Activated naive CD4-positive, alpha-beta T cell treated with anti-CD3 and anti-CD28 coated beads, Interleukin-2, amount 50 U/mL, for 16 hours (primary cell): ENCODE measurements around the gene PRICKLE1.

ENCODE experiments used
- DNase-seq: peaks from one replicate; pipeline ENCODE4 v3.0.0-alpha.2; 2020

PRICKLE1 gene

DNA sequence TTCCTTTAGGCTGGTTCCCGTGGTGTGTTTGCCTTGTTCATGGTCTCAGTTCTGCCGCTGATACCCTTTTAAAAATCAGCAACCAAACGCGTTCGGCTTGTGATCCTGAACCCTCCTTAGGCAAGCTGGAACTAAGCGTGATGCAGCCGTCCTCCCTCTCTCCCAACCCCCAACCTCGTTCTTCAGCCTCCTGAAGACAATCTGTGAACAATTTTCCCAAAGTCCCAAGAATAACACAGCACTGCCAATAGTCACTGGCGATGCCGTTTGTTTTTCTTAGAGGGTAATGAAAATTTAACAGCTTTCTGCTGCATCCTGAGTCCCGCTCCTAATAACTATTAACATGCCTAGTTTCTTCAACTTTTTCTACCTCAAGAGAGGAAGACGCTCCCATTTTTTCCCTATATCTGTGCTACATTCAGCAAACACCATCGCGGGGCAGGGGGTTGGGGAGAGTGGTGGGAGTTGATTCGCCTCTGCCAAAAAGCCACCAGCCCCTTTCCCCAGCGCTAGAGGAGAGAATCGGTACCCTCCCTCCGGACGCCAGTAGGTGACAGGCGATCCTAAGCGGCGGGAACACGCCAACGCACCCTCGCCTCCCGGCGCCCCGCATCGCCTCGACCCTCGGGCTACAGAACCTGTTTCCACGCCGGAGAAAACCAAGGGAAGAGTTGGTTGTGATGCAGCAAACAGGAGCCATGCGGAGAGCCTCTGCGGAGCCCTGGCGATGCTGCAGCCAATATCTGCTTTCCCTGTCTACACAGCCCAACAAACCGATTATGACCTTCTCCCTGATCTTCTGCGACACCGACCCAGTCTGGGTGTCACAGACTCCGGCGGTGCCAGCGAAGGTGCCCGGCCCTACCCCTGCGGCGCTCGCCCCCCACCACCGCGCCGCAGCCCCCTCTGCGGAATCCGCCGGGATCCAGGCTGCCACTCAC, 752 bp downstream of the PRICKLE1 start:
- no peak for DNase-seq

DNA sequence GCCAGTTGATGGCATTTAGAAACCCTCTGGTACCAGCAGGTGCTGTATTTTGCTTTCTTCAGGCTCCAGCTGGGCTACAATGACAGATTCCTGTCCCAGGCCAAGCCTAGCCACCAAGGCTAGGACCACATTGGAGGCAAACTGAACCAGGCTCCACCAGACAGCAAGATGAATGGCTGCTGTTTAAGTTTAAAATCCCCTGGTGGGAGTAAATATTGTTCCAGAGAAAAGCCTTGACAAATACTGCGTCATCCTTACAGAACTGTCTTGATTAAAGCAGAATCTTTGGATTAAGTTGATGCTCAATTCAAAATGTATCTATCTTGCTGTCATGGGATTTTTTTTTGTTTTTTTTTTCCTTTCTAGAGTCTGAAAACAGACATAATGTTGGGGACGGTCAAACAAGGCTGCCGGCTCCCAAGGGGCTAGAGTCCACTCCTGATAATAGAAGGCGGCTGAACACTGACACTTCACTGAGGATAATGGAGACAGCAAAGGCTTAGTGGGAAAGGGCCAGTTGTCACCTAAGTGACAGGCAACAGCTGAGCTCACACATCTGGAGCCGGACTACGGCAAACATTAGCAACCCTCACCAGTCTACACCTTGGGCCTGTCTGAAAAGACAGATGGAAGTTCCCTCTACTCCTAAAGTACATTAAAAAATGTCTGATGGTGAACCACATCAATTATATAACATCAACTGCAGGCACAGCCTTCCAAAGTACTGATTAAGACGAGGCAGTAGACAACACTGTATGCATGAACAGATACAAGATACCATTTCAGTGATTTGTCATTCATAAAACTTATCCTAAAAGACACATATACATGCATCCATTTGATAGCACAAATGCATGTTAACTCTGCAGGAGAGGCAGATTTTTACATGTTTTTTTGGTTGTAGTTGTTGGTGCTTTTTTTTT, 1.7 kb downstream of the PRICKLE1 start:
- no peak for DNase-seq

DNA sequence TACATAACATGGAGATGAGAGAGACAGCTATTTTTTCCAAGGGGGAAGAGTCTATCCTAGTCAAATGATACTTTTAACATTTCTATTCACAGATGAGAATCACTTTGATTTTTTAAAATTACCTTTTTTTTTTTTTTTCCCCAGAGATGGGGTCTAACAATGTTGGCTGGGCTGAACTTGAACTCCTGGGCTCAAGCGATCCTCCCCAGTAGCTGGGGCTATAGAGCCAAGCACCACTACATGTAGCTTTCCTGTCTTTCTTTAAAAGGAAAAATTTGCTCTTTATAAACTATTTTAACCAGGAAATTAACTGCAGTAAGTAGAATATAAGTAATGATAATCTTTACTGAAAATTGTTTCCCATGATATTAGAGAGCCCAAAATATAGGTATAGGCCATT, 3.3 kb downstream of the PRICKLE1 start:
- no peak for DNase-seq

DNA sequence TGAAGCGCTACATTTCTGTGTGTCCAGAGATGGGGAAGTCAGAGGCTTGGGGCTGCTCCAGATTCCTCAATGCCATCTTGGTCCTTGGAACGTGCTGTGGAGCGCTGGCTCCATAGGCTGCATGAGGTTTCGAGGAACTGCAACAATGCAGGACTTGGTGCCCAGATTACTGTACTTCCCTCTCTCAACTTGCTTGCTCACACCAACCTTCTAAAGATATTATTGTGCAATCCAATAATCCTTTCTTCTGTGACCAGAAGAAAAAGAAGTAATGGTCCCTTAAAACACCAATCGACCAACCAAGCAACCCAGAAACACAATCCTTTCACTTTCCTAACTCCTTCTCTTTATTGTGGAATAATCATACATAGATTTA, 3.7 kb downstream of the PRICKLE1 start:
- no peak for DNase-seq

DNA sequence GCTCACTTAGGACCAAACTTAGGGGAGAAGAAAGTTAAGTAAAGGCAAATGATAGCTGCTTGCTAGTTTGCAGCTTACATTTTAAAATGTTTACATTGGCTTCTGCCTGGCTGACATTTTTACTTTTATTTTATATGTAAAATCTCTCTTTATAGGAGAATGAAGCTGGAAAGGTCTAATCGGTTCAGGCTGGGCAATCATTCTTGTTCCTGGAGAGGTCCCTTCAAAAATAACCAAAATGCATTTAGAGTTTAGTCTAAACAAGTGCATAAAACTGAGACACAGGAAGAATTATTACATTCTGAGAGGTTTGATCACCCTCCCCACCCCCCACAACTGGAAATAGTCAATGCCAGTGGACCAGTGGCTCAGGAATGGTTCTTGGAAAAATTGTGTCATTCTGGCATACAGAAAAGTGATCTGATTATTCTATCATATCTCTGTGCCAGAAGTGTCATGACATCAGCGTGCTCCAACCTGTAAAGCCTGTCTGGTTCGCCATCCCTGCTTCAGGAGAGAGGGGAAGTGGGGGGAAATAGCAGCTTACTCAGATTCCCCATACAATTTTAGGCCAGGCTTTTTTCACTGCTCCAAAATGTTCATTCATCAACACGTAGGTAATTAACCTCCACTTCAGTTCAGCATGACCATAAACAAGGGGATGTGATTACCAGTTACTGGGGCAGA, 4.2 kb downstream of the PRICKLE1 start:
- no peak for DNase-seq

DNA sequence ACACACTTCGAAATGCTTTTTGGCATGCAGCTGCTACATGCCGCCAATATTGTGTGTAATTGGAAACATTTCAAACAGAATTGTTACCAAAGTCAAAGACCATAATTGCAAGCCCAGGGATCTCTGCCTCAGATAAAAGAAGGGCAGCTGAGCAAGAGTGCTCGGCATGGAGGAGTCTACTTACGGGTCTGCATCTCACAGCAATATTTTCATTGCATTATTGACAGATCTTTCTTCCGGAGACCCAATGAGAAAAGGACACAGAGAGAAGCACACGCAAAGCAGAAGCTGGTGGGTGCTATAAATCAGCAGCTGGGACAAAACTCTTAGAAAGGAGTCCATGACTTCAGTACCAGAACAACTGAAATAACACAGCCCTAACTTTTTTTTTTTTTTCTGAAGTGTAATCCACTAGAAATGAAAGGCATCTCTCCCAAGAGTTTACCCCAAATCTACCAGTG, 4.9 kb downstream of the PRICKLE1 start:
- DNase-seq, result no peak

DNA sequence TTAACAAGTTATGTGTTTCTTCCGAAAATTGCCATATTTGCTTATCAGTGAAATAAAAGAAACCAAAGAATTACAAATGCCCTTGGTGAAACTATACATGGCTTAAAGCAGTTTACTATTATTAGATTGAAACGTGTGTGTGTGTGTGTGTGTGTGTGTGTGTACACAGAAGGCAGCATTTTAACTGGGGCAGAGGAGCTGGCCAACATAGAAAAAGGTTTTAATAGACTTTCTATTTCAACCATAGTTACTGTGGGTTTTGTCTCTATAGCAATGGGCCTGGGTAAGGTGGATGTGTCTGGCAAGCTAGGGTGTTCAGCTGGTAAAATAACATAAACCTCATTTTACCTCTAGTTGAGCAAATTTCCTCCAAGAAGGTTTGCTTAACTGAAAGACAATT, 6.5 kb downstream of the PRICKLE1 start:
- no peak for DNase-seq

DNA sequence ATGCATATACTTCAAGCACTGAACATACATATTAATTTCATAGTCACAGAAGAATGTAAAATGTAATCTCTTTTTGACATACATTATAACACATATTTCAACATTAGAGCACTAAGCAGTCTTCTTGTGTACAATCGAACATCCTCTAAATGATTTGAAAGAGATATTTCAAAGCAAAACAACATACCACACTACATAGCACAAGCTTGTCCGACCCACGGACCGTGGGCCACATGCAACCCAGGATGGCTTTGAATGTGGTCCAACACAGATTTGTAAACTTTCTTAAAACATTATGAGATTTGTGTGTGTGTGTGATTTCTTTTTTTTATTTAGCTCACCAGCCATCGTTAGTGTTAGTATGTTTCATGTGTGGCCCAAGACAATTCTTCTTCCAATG, 7.0 kb downstream of the PRICKLE1 start:
- DNase-seq, result no peak

DNA sequence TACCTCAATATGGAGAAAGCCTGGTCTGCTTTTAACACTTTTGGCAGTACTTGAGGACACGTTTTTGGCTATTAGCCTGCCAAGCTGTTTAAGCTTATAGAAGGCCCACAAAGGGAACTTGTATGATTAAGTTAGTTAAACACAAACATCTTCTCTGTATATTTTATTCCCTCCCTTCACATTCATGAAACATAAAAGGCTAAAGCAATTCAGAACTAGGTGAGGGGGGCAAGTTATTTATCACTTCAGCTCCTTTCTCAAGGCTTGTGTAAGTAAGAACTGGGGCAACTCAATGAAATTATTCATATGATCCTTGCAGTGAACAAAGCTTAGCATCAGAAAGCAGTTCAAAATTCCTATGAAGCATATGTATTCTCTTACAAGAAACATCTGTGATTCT, 7.5 kb downstream of the PRICKLE1 start:
- no peak for DNase-seq

DNA sequence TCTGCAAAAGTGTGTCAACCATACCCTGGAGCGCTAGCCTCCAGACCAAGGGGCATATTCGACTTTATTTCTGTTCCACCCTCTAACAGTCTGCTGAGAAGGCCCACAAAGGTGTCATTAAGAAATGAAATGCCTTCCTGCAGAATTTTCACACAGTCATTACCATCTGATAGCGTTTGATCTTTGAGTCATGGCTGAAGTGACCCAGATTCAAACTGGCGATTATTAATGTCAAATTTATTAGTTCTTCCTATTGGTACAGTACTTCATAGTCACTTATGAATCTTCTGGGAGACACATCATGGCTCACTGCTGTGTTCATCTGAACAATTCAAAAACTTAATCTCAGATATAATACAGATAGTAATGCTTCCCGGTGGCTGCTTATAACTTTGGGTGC, 13.2 kb downstream of the PRICKLE1 start:
- DNase-seq, result no peak

DNA sequence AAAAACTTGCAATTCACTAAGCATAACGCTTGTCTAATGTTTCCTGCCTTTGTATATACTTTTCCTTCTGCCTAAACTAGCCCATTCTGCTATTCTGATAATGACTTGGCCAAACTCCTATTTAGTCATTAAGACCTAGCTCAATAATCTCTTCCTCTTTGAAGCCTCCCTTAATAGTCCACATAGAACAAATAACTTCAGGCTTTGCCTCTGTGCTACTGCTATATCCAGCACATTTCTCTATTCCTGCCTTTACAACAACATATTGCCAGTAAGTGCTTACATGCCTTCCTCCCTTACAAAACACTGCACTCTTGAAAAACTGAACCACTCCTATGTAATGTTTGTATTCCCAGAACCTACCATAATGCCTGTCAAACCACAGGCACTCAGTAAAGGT, 13.8 kb downstream of the PRICKLE1 start:
- DNase-seq, result no peak

DNA sequence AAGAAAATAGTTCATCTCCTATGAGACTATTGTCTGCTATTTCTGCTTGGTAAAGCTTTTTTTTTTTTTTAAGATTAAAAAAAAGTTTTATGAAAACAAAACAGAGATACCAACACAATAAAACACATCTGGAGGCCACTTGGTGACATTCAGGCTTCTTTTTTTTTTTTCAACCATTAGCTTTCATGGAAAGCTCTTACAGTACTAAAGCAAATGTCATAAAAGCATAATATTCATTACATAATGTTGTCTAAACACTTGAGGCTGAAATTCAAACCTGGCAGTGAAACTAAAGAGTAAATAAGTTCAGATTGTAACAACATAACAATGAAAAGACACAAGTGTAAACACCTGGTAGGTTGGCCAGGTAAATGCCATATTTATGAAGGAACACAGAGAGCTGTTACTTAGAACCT, 14.7 kb downstream of the PRICKLE1 start:
- no peak for DNase-seq

DNA sequence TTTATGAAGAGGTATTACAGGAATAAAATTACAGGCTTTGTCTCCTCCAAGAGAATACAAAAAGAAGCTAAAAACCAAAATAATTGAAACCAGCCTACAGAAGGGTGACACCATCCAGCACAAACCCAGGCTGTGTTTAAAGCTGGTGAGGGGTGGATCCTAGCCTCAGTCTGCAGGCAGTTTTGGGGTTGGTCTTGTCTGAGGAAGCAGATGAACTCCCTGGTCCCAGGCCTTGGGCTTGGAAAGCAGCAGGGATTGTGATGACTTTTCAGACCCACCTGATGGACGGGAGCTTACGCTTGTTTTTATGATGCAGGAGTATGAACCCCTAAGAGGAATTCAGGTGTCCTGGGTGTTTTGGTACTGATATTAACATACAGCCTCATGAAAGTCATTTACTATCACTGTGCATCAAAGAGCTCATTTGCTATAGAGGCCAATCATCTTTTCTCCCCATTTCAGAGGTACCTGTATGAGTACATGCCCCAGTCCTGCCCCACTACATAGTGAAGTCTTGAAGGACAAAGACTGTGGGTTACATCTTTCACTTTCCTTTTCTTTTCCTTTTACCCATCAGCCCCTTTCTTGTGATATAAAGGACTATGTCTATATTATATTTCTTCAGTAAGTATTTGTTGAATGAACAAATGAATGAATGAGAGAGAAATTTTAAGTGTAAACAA, 18.1 kb downstream of the PRICKLE1 start:
- no peak for DNase-seq

DNA sequence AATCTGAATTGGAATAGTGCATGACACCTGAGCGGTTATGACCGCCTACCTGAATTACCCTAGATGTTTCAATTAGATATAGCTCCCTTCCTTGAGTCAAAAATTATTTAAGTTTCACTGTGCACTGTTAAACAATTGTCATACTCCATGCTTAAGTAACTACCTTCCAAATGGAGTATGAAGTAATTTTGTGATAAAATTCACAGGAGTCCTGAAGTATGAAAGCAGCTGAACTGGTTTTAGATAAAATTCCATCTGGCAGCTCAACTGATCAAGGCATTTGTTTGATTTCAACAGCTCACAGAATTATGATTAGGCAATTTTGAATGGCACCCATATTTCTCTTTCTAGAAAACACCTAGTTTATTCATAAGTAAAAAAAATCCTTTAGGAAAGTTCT, 19.5 kb downstream of the PRICKLE1 start:
- DNase-seq, result no peak

DNA sequence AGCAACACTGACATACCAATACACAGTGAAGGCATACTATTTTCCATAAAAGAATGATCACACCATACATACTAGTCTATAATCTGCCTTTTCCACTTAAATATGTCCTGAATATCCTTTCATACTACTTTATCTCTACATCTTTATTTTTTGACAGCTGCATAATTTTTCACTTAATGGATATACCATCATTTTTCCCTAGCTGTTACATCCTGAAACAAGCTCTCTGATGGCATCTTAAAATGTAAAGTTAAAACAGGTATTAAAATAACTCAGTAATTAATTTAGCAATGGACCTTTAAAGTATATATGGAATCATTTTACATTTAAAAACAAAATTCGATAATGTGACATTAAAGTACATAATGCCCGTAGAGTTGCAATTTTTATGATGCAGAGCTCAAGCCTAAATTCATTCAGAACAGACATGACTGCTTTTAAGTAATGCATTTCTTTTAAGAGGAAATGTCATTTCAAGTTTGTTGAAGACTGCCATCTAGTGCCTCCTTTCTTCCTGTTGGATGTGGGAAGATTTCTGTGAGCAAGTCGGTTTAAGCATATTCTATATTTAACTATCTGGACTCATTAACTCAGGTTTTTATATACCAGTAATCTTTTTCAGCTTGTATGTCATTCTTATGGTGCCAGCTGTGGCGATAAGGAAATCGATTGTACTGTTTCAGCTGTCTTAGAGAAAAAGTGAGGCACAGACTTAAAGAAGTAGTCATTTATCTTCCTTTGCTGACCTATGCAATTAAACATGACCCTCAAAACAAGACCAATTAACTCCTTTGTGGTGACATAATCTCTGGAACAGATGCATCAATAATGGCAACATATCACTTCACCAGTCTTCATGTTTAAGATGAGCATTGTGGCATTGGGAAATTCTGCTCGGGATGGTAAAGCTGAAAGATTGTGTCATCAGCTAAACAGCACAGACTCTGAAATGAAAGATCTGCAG, 20.3 kb downstream of the PRICKLE1 start:
- no peak for DNase-seq

DNA sequence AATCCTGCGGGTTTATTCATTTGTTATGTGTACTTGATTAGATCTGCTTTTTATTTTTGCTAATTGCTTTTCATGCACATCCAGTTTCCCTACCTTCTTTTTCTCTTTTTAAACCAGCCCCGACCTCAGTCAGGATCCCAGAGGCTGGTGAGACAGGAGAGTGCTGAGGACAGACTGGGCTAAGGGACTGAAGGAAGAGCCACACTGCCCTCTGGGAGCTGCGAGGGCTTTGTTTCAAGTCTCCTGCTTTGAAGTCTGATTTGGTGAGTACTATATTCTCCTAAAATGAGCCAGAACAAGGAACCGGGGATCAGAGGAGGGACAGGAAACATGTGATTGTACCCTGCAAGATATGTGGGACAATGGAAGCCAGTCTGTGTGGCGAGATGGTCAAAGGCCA, 23.9 kb downstream of the PRICKLE1 start:
- DNase-seq, result no peak

DNA sequence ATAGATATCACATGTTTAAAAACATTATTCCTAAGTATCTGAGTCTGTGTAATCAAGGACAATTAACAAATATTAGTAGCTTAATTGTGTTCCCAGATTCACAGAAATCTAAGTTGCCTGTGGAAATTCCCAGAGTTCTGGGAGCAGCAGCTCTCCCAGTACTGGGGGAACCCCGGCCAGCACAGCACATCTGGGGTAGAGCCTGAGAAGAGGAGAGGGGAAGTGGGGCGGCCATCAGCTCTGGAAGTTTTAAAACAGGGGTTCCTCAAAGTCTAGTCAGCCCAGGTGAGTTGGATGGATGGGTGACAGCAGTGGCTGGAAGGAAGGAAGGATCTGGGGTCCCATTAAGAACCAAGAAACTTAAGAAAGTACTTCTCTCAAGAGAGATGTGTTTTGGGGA, 24.6 kb downstream of the PRICKLE1 start:
- DNase-seq, result no peak

DNA sequence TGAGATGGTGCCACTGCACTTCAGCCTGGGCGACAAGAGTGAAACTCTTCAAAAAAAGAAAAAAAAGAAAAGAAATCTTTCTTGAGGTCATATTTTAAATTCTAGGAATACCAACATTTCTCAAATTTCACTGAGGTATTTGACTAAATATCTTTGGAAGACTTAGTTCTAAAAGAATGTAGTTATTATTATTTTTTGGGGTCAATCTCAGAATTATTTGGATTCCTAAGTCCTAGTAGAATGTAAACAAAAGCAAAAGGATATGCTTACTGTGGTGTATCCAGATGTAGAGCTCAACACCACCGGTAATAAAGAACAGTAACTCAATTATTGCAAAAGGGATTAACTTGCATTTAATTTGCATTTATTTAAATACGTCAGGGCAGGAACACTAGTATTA, 25.0 kb downstream of the PRICKLE1 start:
- no peak for DNase-seq

DNA sequence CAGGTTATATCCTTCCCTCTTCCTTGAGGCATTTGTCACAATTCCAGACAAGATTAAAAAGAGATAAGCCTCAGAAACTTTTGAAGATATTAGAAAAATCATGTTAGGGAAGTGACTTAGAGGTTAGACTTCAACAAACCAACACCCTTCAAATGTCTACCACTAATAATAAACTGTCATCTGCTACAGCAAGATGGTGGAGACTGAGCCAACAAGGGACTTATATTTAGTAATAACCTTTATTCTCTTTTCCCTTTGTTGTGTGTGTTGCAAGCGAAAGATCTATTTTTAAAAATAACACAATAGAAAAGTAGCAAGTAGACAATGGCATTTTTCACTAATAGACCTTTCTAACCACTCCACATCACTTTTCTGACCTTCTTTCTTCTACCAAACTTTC, 28.6 kb downstream of the PRICKLE1 start:
- DNase-seq, result no peak

DNA sequence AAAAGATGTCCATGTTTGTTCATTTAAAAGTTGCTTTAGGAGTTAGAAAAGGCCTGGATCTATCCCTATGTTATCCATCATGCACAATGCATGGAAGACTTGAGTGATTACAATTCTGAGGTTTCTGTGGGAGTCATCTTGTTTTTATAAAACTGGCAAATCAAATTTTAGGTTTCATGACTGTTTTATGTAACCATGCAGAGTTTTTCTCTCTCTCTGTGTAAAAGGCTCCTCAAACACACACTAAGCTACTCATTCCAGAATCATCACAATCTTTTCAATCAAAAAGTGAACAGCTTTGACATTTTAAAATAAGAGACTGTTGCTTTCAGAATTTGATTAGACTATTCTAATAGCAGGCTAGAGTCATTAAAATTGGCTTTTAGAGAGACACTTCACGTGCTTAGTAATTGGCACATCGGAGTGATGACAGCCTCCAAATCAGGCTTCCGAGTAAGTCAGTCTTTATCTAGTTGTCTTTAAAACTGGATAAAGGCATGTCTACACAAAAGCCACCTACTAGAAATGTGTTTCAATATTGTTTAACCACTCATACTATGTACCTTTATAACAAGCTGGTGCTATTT, 31.9 kb downstream of the PRICKLE1 start:
- DNase-seq, result no peak

DNA sequence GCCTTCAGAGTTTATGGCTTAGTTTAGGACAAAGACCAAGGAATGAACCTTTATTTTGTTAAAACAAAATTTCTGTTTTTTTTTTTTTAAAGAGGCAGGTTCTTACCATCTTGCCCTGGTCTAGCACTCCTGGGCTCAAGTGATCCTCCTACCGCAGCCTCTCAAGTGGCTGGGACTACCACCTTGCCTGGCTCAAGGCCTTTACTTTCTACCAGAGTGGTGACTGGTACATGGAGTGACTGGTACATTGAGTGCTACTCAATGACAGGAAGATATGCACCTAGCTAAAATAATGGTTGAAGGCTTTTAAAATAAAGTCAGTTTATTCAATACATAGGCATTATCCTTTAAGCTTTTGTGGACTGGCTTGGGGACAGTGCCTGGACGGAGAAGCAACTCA, 32.6 kb downstream of the PRICKLE1 start:
- DNase-seq, result no peak
